Caco-2 (cell line): Measurements from ENCODE around the gene RNF130. TPM values are rescaled to one million over a fixed set of nuclear protein-coding genes. Genes with fewer than 3 reads are reported as not detected.
"Not testable (repeated sequence)": the region's sequence is repeated elsewhere in the genome, so short reads cannot be mapped to it uniquely, and the experiment has no call there.

ENCODE experiments used
- BruUV-seq: library from RNA; stranded (reverse); fragments of 400-500 nt; replicated peaks from 2 replicates; lab custom pipeline; 2021; lab: Mats Ljungman, UMichigan
- CTCF ChIA-PET: fragments of 300-600 bp; sonication (Branson Sonifier 250); formaldehyde crosslinking; loops from one replicate; lab custom pipeline; 2022; ENCODE audit warnings: antibody characterized with exemption; lab: Charles Lee
- POLR2A ChIA-PET: fragments of 300-600 bp; sonication (Branson Sonifier 250); formaldehyde crosslinking; loops from one replicate; lab custom pipeline; 2022; ENCODE audit warnings: antibody characterized with exemption; lab: Charles Lee
- DNase-seq, 2 experiments: peaks; one replicate each; pipeline versions ENCODE4 v3.0.0 to v3.0.0-alpha.2; 2020 to 2022
- H3K27me3 ChIP-seq: replicated peaks from 2 replicates; pipeline ENCODE4 v1.6.0; 2011; ENCODE audit warnings: low read length; ENCODE audit not compliant: control insufficient read depth, insufficient read depth
- H3K36me3 ChIP-seq: 2 replicates; pipeline ENCODE4 v1.5.1; 2011; ENCODE audit warnings: low read length; ENCODE audit not compliant: control insufficient read depth, insufficient read depth
- H3K4me1 ChIP-seq: fragments of 250-450 bp; sonication (Bioruptor Pico); 2 replicates; pipeline ENCODE4 v1.5.1; 2020; ENCODE audit warnings: mild to moderate bottlenecking
- H3K4me3 ChIP-seq: 2 replicates; pipeline ENCODE4 v1.5.1; 2011; ENCODE audit warnings: low read depth, mild to moderate bottlenecking, control low read depth, low read length
- H3K9me3 ChIP-seq: fragments of 250-450 bp; sonication (Bioruptor Pico); 2 replicates; pipeline ENCODE4 v1.5.1; 2020; ENCODE audit warnings: mild to moderate bottlenecking, moderate library complexity
- H3K27ac Mint-ChIP-seq: one replicate; pipeline ENCODE4 v1.8.0; 2022; ENCODE audit warnings: mixed read lengths; ENCODE audit not compliant: unreplicated experiment
- H3K27me3 Mint-ChIP-seq: one replicate; pipeline ENCODE4 v1.8.0; 2022; ENCODE audit warnings: mixed read lengths; ENCODE audit not compliant: insufficient read depth, unreplicated experiment
- H3K36me3 Mint-ChIP-seq: one replicate; pipeline ENCODE4 v1.8.0; 2022; ENCODE audit warnings: mild to moderate bottlenecking, mixed read lengths; ENCODE audit not compliant: insufficient read depth, unreplicated experiment
- H3K4me1 Mint-ChIP-seq: one replicate; pipeline ENCODE4 v1.8.0; 2022; ENCODE audit warnings: low read depth, mixed read lengths; ENCODE audit not compliant: unreplicated experiment
- H3K4me3 Mint-ChIP-seq: one replicate; pipeline ENCODE4 v1.8.0; 2022; ENCODE audit warnings: mild to moderate bottlenecking, moderate library complexity, mixed read lengths; ENCODE audit not compliant: unreplicated experiment
- H3K9me3 Mint-ChIP-seq: one replicate; pipeline ENCODE4 v1.8.0; 2022; ENCODE audit warnings: mixed read lengths; ENCODE audit not compliant: unreplicated experiment
- intact Hi-C: fragments of 100-400 bp; cut with micrococcal nuclease; formaldehyde crosslinking; loops from one replicate; pipeline ENCODE4 v1.10.0; 2022; ENCODE audit not compliant: unreplicated experiment
- total RNA-seq: library from RNA; stranded (reverse); gene quantifications from 2 replicates; pipeline ENCODE4 v1.2.3, GENCODE V29; 2022
- TF ChIP-seq, protein P1 (sequence below), 2 experiments: fragments of 200-600 bp in 1 of 2; IDR thresholded peaks; 1 replicate in 1 of 2; 2 replicates in 1 of 2; pipeline versions ENCODE4 v1.5.1 to v1.8.0; 2011 to 2022; ENCODE audit warnings: antibody characterized with exemption in 1 of 2, control low read depth in 1 of 2, inconsistent platforms in 1 of 2, low read depth in 1 of 2, low read length in 1 of 2, mild to moderate bottlenecking in 1 of 2, moderate library complexity in 1 of 2; ENCODE audit not compliant: insufficient read depth in 1 of 2, severe bottlenecking in 1 of 2, unreplicated experiment in 1 of 2

The RNF130 gene
- total RNA-seq, 1 experiment from 2014 or later: 34.5 TPM

DNA sequence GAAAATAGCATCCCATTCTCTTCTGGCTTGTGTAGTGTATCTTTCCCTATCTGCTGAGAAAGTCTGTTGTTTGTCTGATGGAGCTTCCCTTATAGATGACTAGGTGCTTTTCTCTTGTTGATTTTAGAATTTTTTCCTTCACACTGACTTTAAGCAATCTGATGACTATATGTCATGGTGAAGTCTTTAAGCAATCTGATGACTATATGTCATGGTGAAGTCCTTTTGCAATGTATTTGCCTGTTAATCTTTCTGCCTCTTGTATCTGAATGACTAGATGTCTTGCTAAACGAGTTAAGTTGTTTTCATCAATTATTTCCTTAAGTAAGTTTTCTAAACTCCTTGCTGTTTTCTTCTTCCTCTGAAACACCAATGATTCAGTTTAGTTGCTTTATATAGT is 80.5 kb downstream of the RNF130 start:
- CTCF ChIA-PET: interaction anchor here (0.6 kb wide), 1 partner anchor 42 kb away, joined by 3 read pairs; no protein-coding TSS in a partner anchor
- no peak for DNase-seq
- Histone ChIP-seq H3K4me1 (no peaks in the 10 kb centered on the region), H3K9me3 (peaks cover 20% of the 10 kb centered on the region), H3K36me3 (no peaks in the 10 kb centered on the region), H3K4me3 (no peak overlapping the region), H3K27me3 (no peaks in the 10 kb centered on the region)
- peaks cover 13% of the 10 kb centered on the region for H3K9me3 Mint-ChIP-seq
- H3K4me1 Mint-ChIP-seq: no peaks in the 10 kb centered on the region
- POLR2A ChIA-PET: no interaction called here
- peaks cover 14% of the 10 kb centered on the region for H3K36me3 Mint-ChIP-seq
- TF ChIP-seq, protein P1, sequence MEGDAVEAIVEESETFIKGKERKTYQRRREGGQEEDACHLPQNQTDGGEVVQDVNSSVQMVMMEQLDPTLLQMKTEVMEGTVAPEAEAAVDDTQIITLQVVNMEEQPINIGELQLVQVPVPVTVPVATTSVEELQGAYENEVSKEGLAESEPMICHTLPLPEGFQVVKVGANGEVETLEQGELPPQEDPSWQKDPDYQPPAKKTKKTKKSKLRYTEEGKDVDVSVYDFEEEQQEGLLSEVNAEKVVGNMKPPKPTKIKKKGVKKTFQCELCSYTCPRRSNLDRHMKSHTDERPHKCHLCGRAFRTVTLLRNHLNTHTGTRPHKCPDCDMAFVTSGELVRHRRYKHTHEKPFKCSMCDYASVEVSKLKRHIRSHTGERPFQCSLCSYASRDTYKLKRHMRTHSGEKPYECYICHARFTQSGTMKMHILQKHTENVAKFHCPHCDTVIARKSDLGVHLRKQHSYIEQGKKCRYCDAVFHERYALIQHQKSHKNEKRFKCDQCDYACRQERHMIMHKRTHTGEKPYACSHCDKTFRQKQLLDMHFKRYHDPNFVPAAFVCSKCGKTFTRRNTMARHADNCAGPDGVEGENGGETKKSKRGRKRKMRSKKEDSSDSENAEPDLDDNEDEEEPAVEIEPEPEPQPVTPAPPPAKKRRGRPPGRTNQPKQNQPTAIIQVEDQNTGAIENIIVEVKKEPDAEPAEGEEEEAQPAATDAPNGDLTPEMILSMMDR (IDR thresholded peaks at IDR 0.05; ENCODE audit: insufficient read depth in 1 of 2, low read depth in 1 of 2, low read length in 1 of 2, severe bottlenecking in 1 of 2, unreplicated experiment in 1 of 2): no peak
- no peak overlapping the region for H3K27ac Mint-ChIP-seq
- no peaks in the 10 kb centered on the region for H3K27me3 Mint-ChIP-seq
- BruUV-seq: no TSS peak
- intact Hi-C loops: no loop called here
- no peak overlapping the region for H3K4me3 Mint-ChIP-seq

DNA sequence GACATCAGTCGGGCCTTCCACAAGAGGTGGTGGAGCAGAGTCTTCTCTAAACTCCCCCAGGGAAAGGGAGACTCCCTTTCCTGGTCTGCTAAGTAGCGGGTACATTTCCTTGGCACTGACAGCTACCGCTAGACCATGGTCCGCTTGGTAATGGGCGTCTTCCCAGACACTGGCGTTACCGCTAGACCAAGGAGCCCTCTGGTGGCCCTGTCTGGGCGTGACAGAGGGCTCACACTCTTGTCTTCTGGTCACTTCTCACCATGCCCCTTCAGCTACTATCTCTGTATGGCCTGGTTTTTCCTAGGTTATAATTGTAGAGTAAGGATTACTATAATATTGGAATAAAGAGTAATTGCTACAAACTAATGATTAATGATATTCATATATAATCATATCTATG is 81.0 kb downstream of the RNF130 start:
- H3K36me3 ChIP-seq, H3K4me1 Mint-ChIP-seq, BruUV-seq, H3K4me3 ChIP-seq, H3K27me3 ChIP-seq, DNase-seq, H3K27me3 Mint-ChIP-seq, H3K27ac Mint-ChIP-seq, H3K4me3 Mint-ChIP-seq, H3K9me3 Mint-ChIP-seq, H3K4me1 ChIP-seq, CTCF ChIA-PET, intact Hi-C loops, POLR2A ChIA-PET: not testable (repeated sequence)
- H3K9me3 ChIP-seq: peaks cover 16% of the 10 kb centered on the region
- peaks cover 12% of the 10 kb centered on the region for H3K36me3 Mint-ChIP-seq
- TF ChIP-seq, protein P1 (IDR thresholded peaks at IDR 0.05; ENCODE audit: insufficient read depth in 1 of 2, low read depth in 1 of 2, low read length in 1 of 2, severe bottlenecking in 1 of 2, unreplicated experiment in 1 of 2): peak in 1 of 2 experiments; percentile 3

DNA sequence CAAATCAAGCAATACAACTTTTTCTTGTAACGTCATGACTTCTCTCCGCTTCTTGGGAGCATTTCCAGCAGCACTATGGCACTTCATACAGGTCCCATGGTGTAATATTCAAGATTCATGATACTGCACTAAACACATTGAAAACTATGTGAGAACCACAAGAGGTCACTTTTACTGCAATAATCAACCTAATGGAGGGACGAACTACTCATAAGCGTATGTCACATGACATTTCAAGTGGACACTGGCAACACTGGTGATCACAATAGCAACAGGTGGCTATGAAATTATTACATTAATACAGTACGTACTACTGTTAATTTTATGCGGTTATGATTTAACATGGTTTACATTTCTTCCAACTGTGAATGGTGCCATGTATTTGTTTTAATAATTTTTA is 85.2 kb downstream of the RNF130 start:
- intact Hi-C loops: loop anchor here (1.0 kb wide), 1 partner anchor 104 kb away; no protein-coding TSS in a partner anchor
- ChIA-PET POLR2A (no interaction called here), CTCF (interaction anchor here (0.6 kb wide), 1 partner anchor 55 kb away, joined by 4 read pairs; no protein-coding TSS in a partner anchor)
- Mint-ChIP-seq H3K9me3 (no peaks in the 10 kb centered on the region), H3K27me3 (no peaks in the 10 kb centered on the region), H3K36me3 (no peaks in the 10 kb centered on the region), H3K4me1 (no peaks in the 10 kb centered on the region), H3K27ac (no peak overlapping the region), H3K4me3 (no peak overlapping the region)
- no TSS peak for BruUV-seq
- DNase-seq: no peak
- no peaks in the 10 kb centered on the region for H3K36me3 ChIP-seq
- TF ChIP-seq, protein P1 (IDR thresholded peaks at IDR 0.05; ENCODE audit: insufficient read depth in 1 of 2, low read depth in 1 of 2, low read length in 1 of 2, severe bottlenecking in 1 of 2, unreplicated experiment in 1 of 2): peak in 1 of 2 experiments; percentile 15
- H3K4me3 ChIP-seq: no peak overlapping the region
- no peaks in the 10 kb centered on the region for H3K4me1 ChIP-seq
- 0 out of 2 replicates have a peak, but pooled peaks cover 2% of the 10 kb centered on the region for H3K9me3 ChIP-seq
- no peaks in the 10 kb centered on the region for H3K27me3 ChIP-seq
